OCI-LY3 (cell line): ENCODE data around the gene SYPL1.
A peak's percentile ranks its signal among the peaks of the same experiment; 100 is the strongest.

Source experiments
- H2AFZ ChIP-seq: fragments of 200-600, 300-600 bp; shearing (Covaris generic); 2 replicates; pipeline ENCODE4 v1.6.0; 2014; ENCODE audit warnings: antibody characterized with exemption, low read depth, low read length
- H3K27ac ChIP-seq: fragments of 200-600, 300-600 bp; sonication (generic); 2 replicates; pipeline ENCODE4 v1.5.1; 2014; ENCODE audit warnings: mild to moderate bottlenecking, low read length, moderate library complexity, mixed read lengths
- H3K27me3 ChIP-seq: fragments of 200-600, 300-600 bp; sonication (generic); 2 replicates; pipeline ENCODE4 v1.6.1; 2014; ENCODE audit warnings: low read depth, low read length, mixed read lengths
- H3K36me3 ChIP-seq: fragments of 200-600, 300-600 bp; sonication (generic); replicated peaks from 2 replicates; pipeline ENCODE3; 2014; ENCODE audit warnings: low read depth, low read length, mixed read lengths
- H3K4me1 ChIP-seq: fragments of 300-600, 200-600 bp; sonication (generic); 2 replicates; pipeline ENCODE4 v1.6.1; 2014; ENCODE audit warnings: low read length, mixed read lengths
- H3K4me2 ChIP-seq: fragments of 200-600, 300-600 bp; sonication (generic); 2 replicates; pipeline ENCODE4 v1.6.1; 2014; ENCODE audit warnings: low read length, mixed read lengths
- H3K4me3 ChIP-seq: fragments of 300-600, 200-600 bp; sonication (generic); 2 replicates; pipeline ENCODE4 v1.5.1; 2014; ENCODE audit warnings: antibody characterized with exemption, mild to moderate bottlenecking, low read length, moderate library complexity
- H3K79me2 ChIP-seq: fragments of 300-600, 200-600 bp; shearing (Covaris generic); 2 replicates; pipeline ENCODE4 v1.6.1; 2014; ENCODE audit warnings: mild to moderate bottlenecking, low read length, mixed read lengths
- H3K9ac ChIP-seq: fragments of 300-600, 200-600 bp; shearing (Covaris generic); 2 replicates; pipeline ENCODE4 v1.6.0; 2014; ENCODE audit warnings: mild to moderate bottlenecking, low read length, moderate library complexity
- H3K9me3 ChIP-seq: fragments of 200-600, 300-600 bp; shearing (Covaris generic); 2 replicates; pipeline ENCODE4 v1.6.1; 2014; ENCODE audit warnings: low read length, mixed read lengths; ENCODE audit not compliant: insufficient read depth
- H4K20me1 ChIP-seq: fragments of 200-600, 300-600 bp; sonication (generic); 2 replicates; pipeline ENCODE4 v1.6.1; 2016; ENCODE audit warnings: low read length, mixed read lengths; ENCODE audit not compliant: insufficient read depth
- CTCF ChIP-seq: fragments of 200-600, 300-600 bp; sonication (generic); IDR thresholded peaks from 2 replicates; pipeline ENCODE4 v1.5.1; 2014; ENCODE audit warnings: antibody characterized with exemption, low read length, low read depth
- EZH2phosphoT487 ChIP-seq: fragments of 200-600 bp; shearing (Covaris generic); IDR thresholded peaks from 2 replicates; pipeline ENCODE4 v1.6.1; 2018; ENCODE audit warnings: antibody characterized with exemption, mixed run types, low read depth

The SYPL1 gene

DNA sequence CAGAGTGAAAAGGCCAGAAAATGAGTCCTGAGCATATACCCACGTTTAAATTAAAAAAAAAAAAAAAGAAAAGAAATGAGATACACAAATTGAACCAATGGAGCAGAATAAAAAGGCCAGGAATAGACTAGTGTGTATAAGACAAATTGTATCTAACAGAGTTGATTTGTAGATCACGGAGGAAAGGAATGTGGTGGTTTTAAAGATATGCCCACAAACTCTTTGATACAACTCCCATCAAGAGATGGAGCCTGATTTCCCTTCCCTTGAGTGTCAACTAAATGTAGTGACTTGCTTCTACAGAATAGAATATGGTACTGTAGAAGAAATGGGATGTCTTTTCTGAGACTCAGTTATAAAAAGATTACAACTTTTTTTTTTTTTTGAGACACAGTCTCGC, 10.4 kb downstream of the SYPL1 start:
- TF ChIP-seq EZH2phosphoT487 (no peak), CTCF (no peak)
- peaks cover 36% of the 10 kb centered on the region for H3K4me1 ChIP-seq
- H3K79me2 ChIP-seq, result peaks cover 76% of the 10 kb centered on the region
- no peak overlapping the region for H3K9ac ChIP-seq
- no peak overlapping the region for H2AFZ ChIP-seq
- H3K4me3 ChIP-seq, result no peak overlapping the region
- H3K9me3 ChIP-seq, result no peaks in the 10 kb centered on the region
- H3K27me3 ChIP-seq, result no peaks in the 10 kb centered on the region
- no peak overlapping the region for H3K4me2 ChIP-seq
- peaks cover 7% of the 10 kb centered on the region for H3K36me3 ChIP-seq
- H3K27ac ChIP-seq, result no peak overlapping the region
- H4K20me1 ChIP-seq, result peaks cover 58% of the 10 kb centered on the region

DNA sequence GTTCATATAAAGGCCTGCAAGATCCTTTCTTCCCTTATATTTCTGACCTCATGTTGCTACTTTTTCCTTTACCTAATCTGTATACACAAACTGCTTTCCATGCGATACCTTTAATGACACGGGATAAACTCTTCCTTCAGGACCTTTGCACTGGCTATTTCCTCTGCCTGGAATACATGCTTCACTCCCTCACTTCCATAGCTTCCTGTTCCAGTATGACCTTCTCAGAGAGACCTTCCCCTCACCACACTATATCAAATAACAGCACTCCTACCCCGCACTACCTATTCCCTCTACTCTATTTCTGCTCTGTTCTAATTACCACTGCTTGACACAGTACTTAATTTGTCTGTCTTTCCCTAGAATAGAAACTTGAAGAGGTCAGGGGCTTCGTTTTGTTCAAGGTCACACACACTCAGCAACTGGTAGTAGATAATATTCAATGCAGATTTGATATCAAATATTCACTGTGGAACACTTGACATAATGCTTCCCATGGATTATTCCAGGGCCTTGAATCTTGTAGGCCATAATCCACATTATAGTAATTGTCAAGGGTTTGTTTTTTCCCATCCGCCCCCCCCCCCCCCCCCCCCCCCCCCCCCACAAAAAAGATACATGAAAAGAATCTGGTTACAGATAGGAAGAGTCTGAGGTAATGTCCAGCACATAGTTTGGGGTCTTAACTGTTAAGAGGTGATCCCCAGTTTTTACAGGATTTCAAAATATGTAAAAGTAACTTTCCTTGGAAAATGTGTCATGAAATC, 11.1 kb downstream of the SYPL1 start:
- H3K27me3 ChIP-seq, result no peaks in the 10 kb centered on the region
- no peak overlapping the region for H2AFZ ChIP-seq
- H4K20me1 ChIP-seq, result peaks cover 58% of the 10 kb centered on the region
- H3K79me2 ChIP-seq, result peaks cover 70% of the 10 kb centered on the region
- 0 out of 2 replicates have a peak overlapping the region, but pooled peaks have one; percentile 47 for H3K4me2 ChIP-seq
- H3K4me3 ChIP-seq, result no peak overlapping the region
- H3K9ac ChIP-seq, result no peak overlapping the region
- no peak overlapping the region for H3K27ac ChIP-seq
- TF ChIP-seq CTCF, result no peak
- no peak for TF ChIP-seq EZH2phosphoT487
- peaks cover 11% of the 10 kb centered on the region for H3K36me3 ChIP-seq
- H3K4me1 ChIP-seq, result peaks cover 36% of the 10 kb centered on the region
- H3K9me3 ChIP-seq, result no peaks in the 10 kb centered on the region

DNA sequence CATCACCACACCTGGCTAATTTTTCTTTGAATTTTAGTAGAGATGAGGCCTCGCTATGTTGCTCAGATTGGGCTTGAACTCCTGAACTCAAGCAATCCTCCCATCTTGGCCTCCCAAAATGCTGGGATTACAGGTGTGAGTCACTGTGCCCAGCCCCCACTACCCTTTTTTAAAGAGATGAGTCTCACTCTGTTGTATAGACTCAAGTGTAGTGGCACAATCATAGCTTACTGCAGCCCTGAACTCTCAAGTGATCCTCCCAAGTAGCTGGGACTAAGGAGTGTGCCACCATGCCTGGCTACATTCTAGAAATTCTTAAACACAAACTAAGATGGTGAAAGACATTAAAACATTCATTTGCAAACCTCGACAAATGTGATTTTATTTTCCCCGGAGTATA, 12.6 kb downstream of the SYPL1 start:
- peak overlapping the region; percentile 47 for H3K4me2 ChIP-seq
- peaks cover 11% of the 10 kb centered on the region for H3K36me3 ChIP-seq
- no peaks in the 10 kb centered on the region for H3K27me3 ChIP-seq
- TF ChIP-seq EZH2phosphoT487, result no peak
- no peak for TF ChIP-seq CTCF
- peaks cover 43% of the 10 kb centered on the region for H4K20me1 ChIP-seq
- H3K9ac ChIP-seq, result 0 out of 2 replicates have a peak overlapping the region, but pooled peaks have one; percentile 22
- H3K79me2 ChIP-seq, result peaks cover 55% of the 10 kb centered on the region
- H3K27ac ChIP-seq, result peak overlapping the region; percentile 31
- H3K4me3 ChIP-seq, result peak overlapping the region; percentile 26
- H2AFZ ChIP-seq, result no peak overlapping the region
- peaks cover 45% of the 10 kb centered on the region for H3K4me1 ChIP-seq
- no peaks in the 10 kb centered on the region for H3K9me3 ChIP-seq

DNA sequence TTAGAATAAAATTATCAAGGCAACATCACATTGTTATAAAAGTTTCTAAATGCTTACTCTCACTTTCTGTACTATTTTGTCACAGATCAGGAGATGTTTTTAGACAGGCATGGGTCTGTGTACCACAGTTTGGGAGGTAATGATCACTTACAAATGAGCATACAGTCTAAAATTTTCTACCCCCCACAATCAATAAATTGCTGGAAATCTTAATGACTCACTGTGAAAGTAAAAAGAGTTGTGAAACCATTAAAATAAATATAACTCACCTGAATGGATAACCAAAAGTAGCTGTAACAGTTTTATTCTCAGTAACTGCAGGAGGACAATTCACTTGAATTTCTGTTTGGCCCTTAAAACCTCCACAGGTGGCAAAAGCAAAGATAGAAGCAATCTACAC, 13.2 kb downstream of the SYPL1 start:
- Histone ChIP-seq H3K9me3 (no peaks in the 10 kb centered on the region), H3K27ac (peak overlapping the region; percentile 31), H2AFZ (no peak overlapping the region), H3K4me2 (peak overlapping the region; percentile 47), H3K27me3 (no peaks in the 10 kb centered on the region), H3K9ac (0 out of 2 replicates have a peak overlapping the region, but pooled peaks have one; percentile 22), H3K36me3 (peaks cover 13% of the 10 kb centered on the region), H3K79me2 (peaks cover 53% of the 10 kb centered on the region), H3K4me1 (peaks cover 51% of the 10 kb centered on the region), H4K20me1 (peaks cover 42% of the 10 kb centered on the region), H3K4me3 (peak overlapping the region; percentile 26)
- TF ChIP-seq CTCF (no peak), EZH2phosphoT487 (no peak)
